NCI-H2081 (cell line): Measurements from ENCODE around the gene WWOX.
A peak's percentile ranks its signal among the peaks of the same experiment; 100 is the strongest.
"Not testable (repeated sequence)": the region's sequence is repeated elsewhere in the genome, so short reads cannot be mapped to it uniquely, and the experiment has no call there.

Source experiments
- DNase-seq, 2 experiments: peaks; one replicate each; lab custom pipeline; 2025; lab: John Stamatoyannopoulos, UW

The WWOX gene

DNA sequence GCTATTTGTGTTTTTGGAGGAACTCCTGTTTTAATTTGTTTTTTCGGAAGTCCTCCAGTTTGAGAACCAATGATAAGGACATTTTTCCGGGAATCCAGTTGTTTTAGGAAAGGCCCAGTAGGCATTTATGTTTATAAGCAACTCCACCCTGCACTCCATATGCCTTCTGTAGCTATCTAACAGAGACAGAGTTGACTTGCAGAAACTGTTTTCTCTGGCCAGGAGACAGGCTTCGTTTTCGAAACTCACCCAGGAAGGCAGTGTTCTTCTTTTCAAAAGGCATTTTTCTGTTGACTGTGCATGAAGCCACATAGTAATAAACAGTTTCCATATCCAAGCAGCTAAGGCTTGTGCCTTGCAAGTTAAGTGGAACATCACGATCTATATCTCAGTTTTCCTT, 587.1 kb downstream of the WWOX start:
- no peak for DNase-seq

DNA sequence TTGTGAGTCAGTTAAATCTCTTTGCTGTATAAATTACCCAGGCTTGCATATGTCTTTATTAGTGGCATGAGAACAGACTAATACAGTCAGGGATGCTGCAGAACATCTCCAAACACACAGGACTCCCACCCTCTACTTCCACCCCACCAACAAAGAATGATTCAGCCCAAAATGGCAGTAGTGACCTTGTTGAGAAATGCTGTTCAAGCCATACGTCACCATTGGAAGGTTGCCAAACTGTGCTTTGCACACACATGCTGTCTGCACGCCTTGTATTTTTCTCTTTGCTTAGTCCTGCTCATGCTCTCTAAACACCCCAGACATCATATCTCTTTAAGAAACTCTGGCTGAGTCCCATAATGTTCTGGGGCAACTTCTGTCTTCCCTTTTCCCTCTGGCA, 589.6 kb downstream of the WWOX start:
- DNase-seq, result no peak

- no peak for DNase-seq
Observed at GRCh38 chr16:78689536-78689935, 590.1 kb downstream of the WWOX start.

- DNase-seq, result no peak
Observed at GRCh38 chr16:78690510-78690909, 591.1 kb downstream of the WWOX start.

GRCh38 chr16:78691746-78692145, 592.3 kb downstream of the WWOX start:
- not testable (repeated sequence) for DNase-seq

- DNase-seq, result peak in 1 of 2 experiments; percentile 12
Observed at GRCh38 chr16:78693496-78693895, 594.0 kb downstream of the WWOX start.

DNA sequence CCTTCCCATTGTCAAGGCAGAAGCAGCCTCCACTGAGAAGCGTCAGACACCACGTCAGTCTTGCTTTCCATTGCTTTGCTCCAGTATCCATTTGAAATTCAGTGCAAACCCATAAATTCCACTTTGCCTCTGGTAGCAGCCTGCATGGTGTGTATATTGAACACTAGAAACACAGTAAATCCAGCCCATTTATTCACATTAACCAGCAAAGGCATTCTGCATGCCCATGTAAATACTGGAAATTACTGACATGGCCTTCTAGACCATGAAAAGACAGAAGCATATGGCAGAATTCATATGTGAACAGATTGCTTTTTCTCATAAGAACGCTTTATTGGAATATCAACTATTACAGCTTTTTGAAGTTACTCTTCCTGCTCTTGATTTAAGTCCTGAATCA, 595.0 kb downstream of the WWOX start:
- no peak for DNase-seq

GRCh38 chr16:78695391-78695790, 595.9 kb downstream of the WWOX start:
- DNase-seq, result peak in 1 of 2 experiments; percentile 9

GRCh38 chr16:78696797-78697196, 597.3 kb downstream of the WWOX start:
- DNase-seq, result no peak

DNA sequence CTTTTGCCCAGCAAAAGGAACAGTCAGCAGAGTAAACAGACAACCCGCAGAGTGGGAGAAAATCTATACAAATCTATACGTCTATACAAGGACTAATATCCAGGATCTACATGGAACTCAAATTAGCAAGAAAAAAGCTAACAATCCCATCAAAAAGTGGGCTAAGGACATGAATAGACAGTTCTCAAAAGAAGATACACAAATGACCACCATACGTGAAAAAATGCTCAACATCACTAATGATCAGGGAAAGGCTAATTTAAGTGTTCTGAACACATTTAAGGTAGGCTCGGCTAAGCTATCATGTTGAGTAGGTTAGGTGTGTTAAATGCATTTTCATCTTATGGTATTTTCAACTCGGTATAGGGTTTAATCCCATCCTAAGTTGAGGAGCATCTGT, 598.0 kb downstream of the WWOX start:
- no peak for DNase-seq

GRCh38 chr16:78703936-78704335, 604.5 kb downstream of the WWOX start:
- DNase-seq, result no peak

DNA sequence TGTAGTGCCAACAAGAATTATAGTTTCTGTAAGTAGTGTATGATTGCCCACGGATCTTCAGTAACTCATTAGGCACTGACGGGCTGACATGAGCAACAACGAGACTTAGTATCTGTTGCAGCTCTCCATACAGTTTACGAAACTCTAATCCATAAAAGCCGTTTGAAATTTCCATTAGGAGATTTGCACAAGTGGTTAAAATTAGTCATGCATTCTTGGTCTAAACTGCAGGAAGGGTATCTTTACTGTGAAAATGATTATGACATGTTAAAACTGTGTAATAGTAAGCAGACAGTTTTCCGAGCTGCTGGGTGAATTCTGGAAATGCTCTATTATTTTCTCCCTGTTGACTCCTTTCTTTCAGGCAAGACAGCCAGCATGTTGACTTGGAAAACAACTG, 605.0 kb downstream of the WWOX start:
- no peak for DNase-seq

- DNase-seq, result peak in 1 of 2 experiments; percentile 2
Observed at GRCh38 chr16:78705694-78706093, 606.2 kb downstream of the WWOX start.

- DNase-seq, result no peak
Observed at GRCh38 chr16:78706637-78707036, 607.2 kb downstream of the WWOX start.

DNA sequence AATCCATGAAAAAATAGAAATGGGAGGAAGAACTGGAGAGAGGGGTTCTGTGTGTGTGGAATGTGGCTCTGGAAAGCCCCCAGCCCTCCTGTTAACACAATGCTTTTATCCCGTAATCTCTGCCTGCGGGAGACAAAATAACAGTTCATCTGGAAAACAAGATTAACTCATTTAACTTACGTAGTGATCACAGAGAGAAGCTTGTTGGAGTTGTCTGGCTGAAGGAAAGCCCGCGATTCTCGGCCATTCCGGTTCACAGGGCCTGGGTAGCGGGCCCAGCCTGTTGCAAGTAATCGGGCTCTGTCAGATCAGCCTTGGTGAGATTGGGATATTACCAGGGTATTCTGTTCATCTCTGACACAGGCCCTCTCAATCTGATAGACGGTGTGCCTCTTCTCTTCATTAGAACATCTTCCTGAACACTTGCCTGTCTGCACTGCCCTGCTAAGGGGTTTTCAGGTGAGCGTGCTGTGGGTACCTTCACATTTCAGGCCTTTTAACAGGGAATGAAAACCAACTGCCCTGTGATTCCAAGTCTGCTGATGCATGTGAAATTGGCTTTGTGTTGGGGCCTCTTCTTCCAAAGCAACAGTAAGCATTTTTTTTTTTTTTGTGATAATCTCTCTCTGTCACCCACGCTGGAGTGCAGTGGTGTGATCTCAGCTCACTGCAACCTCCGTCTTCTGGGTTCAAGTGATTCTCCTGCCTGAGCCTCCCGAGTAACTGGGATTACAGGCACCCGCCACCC, 609.9 kb downstream of the WWOX start:
- DNase-seq, result no peak

- no peak for DNase-seq
Observed at GRCh38 chr16:78715106-78715505, 615.7 kb downstream of the WWOX start.

- no peak for DNase-seq
Observed at GRCh38 chr16:78715673-78716072, 616.2 kb downstream of the WWOX start.

GRCh38 chr16:78718141-78718540, 618.7 kb downstream of the WWOX start:
- peak in 1 of 2 experiments; percentile 28 for DNase-seq

DNA sequence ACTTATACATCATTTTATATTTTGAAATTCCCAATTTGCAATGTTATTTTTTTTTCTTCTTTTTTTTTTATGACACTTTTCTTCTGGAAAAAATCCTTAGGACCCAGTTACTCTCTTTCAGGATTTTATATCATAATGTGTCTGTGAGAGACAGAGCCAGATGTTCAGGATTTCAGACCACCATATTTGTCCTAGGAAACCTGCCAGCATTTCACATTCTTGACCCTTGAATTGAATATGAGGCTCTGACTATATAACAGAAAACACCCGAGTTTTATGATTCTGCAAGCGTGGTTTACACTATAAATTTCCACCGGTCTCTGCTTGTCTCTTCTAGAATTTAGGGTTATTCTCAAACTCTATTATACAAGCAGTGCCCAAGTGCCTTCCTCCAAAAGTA, 621.0 kb downstream of the WWOX start:
- DNase-seq, result no peak

GRCh38 chr16:78727536-78727935, 628.1 kb downstream of the WWOX start:
- DNase-seq, result no peak

- DNase-seq, result no peak
Observed at GRCh38 chr16:78729687-78730086, 630.2 kb downstream of the WWOX start.

DNA sequence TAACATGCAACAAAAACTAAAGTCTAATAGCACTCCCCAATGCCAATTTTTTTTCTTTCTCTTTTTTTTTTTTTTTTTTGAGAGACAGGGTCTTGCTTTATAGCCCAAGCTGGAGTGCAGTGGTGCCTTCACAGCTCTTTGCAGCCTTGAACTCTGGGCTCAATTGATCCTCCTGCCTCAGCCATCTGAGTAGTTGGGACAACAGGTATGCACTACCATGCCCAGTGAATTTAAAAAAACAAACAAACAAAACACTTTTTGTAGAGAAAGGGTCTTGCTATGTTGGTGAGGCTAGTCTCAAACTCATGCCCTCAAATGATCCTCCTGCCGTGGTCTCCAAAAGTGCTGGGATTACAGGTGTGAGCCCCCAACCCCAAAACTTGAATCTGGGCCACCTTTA, 632.3 kb downstream of the WWOX start:
- DNase-seq, result no peak

GRCh38 chr16:78732696-78733095, 633.2 kb downstream of the WWOX start:
- DNase-seq, result no peak

GRCh38 chr16:78735337-78735736, 635.9 kb downstream of the WWOX start:
- no peak for DNase-seq
